Stimulated activated CD8-positive, alpha-beta memory T cell treated with anti-CD3 and anti-CD28 coated beads, Interleukin-7, amount 100 ng/mL, for 24 hours (primary cell): ENCODE measurements around the gene SAMD14.
"Not testable (repeated sequence)": the region's sequence is repeated elsewhere in the genome, so short reads cannot be mapped to it uniquely, and the experiment has no call there.

Experiments used
- DNase-seq: peaks from one replicate; pipeline ENCODE4 v3.0.0-alpha.2; 2020; ENCODE audit warnings: low read depth

Gene SAMD14

GRCh38 chr17:50074227-50074626 lies 55.7 kb downstream of the SAMD14 start:
- DNase-seq: no peak

GRCh38 chr17:50072925-50073324 lies 57.0 kb downstream of the SAMD14 start:
- no peak for DNase-seq

- no peak for DNase-seq
Measured at GRCh38 chr17:50072130-50072529, 57.8 kb downstream of the SAMD14 start.

GRCh38 chr17:50071692-50072091 lies 58.3 kb downstream of the SAMD14 start:
- DNase-seq: no peak

GRCh38 chr17:50070908-50071680 lies 58.9 kb downstream of the SAMD14 start:
- DNase-seq: no peak

GRCh38 chr17:50067996-50068395 lies 62.0 kb downstream of the SAMD14 start:
- DNase-seq: no peak

GRCh38 chr17:50066995-50067394 lies 63.0 kb downstream of the SAMD14 start:
- DNase-seq: no peak

- DNase-seq: no peak
Measured at GRCh38 chr17:50065056-50065455, 64.9 kb downstream of the SAMD14 start.

GRCh38 chr17:50064253-50065001 lies 65.5 kb downstream of the SAMD14 start:
- no peak for DNase-seq

GRCh38 chr17:50063561-50064252 lies 66.3 kb downstream of the SAMD14 start:
- no peak for DNase-seq

- DNase-seq: no peak
Measured at GRCh38 chr17:50062293-50063243, 67.4 kb downstream of the SAMD14 start.

GRCh38 chr17:50061713-50062045 lies 68.3 kb downstream of the SAMD14 start:
- DNase-seq: not testable (repeated sequence)

- no peak for DNase-seq
Measured at GRCh38 chr17:50060951-50061712, 68.8 kb downstream of the SAMD14 start.
